Duodenal mucosa (tissue), 2 donors: ENCODE measurements around the gene TLCD3B.
A peak's percentile ranks its signal among the peaks of the same experiment; 100 is the strongest.

Experiments used
- H3K27ac ChIP-seq: one replicate; pipeline ENCODE4 v1.7.0; 2013; ENCODE audit warnings: low read depth, low read length
- H3K27me3 ChIP-seq, 2 donors: one replicate each; pipeline ENCODE4 v1.7.0; 2013; ENCODE audit warnings: low read length in 2 of 2, control low read depth in 1 of 2; ENCODE audit not compliant: insufficient read depth in 2 of 2, control insufficient read depth in 1 of 2
- H3K36me3 ChIP-seq, 2 donors: one replicate each; pipeline ENCODE4 v1.7.0; 2013; ENCODE audit warnings: low read length in 2 of 2, control low read depth in 1 of 2; ENCODE audit not compliant: insufficient read depth in 2 of 2, control insufficient read depth in 1 of 2
- H3K4me1 ChIP-seq, 2 donors: one replicate each; pipeline ENCODE4 v1.7.0; 2013; ENCODE audit warnings: low read length in 2 of 2, control low read depth in 1 of 2; ENCODE audit not compliant: insufficient read depth in 2 of 2, control insufficient read depth in 1 of 2
- H3K4me3 ChIP-seq, 2 donors: one replicate each; pipeline ENCODE4 v1.7.0; 2013; ENCODE audit warnings: low read length in 2 of 2, low read depth in 1 of 2
- H3K9ac ChIP-seq, 2 donors: one replicate each; pipeline ENCODE4 v1.7.0; 2013; ENCODE audit warnings: low read length in 2 of 2, low read depth in 1 of 2
- H3K9me3 ChIP-seq, 2 donors: one replicate each; pipeline ENCODE4 v1.7.0; 2013; ENCODE audit warnings: low read length in 2 of 2, control low read depth in 1 of 2; ENCODE audit not compliant: control insufficient read depth in 1 of 2

TLCD3B gene

GRCh38 chr16:30030841-30031413 is at the start of gene TLCD3B:
TLCD3B (minus strand) TSS chr16:30031271; CDS start chr16:30030527, 744 bp downstream.
- no peaks in the 10 kb centered on the region for H3K36me3 ChIP-seq
- no peak within 1 kb of the TSS for H3K4me3 ChIP-seq
- H3K27ac ChIP-seq: no peak within 1 kb of the TSS
- H3K9me3 ChIP-seq: no peaks in the 10 kb centered on the region
- no peaks in the 10 kb centered on the region for H3K4me1 ChIP-seq
- peaks cover 47% of the 10 kb centered on the region in 2 donors for H3K27me3 ChIP-seq
- H3K9ac ChIP-seq: no peak within 1 kb of the TSS

- no peak overlapping the region for H3K27ac ChIP-seq
- no peak overlapping the region for H3K4me3 ChIP-seq
- H3K4me1 ChIP-seq: peaks cover 26 to 29% of the 10 kb centered on the region in 2 donors
- no peaks in the 10 kb centered on the region for H3K9me3 ChIP-seq
- H3K36me3 ChIP-seq: peaks cover 33 to 63% of the 10 kb centered on the region in 2 donors
- H3K9ac ChIP-seq: no peak overlapping the region
- H3K27me3 ChIP-seq: no peaks in the 10 kb centered on the region
Measured at GRCh38 chr16:30079480-30079879, 48.4 kb upstream of the TLCD3B start.

- peaks cover 27 to 56% of the 10 kb centered on the region in 2 donors for H3K36me3 ChIP-seq
- no peak overlapping the region for H3K27ac ChIP-seq
- H3K4me3 ChIP-seq: no peak overlapping the region
- H3K9me3 ChIP-seq: no peaks in the 10 kb centered on the region
- no peak overlapping the region for H3K9ac ChIP-seq
- H3K27me3 ChIP-seq: no peaks in the 10 kb centered on the region
- peaks cover 26 to 29% of the 10 kb centered on the region in 2 donors for H3K4me1 ChIP-seq
Measured at GRCh38 chr16:30078744-30079143, 47.7 kb upstream of the TLCD3B start.

- H3K9me3 ChIP-seq: no peaks in the 10 kb centered on the region
Measured at GRCh38 chr16:30077656-30078055, 46.6 kb upstream of the TLCD3B start.

GRCh38 chr16:30076276-30076791 is 45.3 kb upstream of the TLCD3B start:
- Histone ChIP-seq H3K36me3 (peaks cover 16 to 47% of the 10 kb centered on the region in 2 donors), H3K27me3 (no peaks in the 10 kb centered on the region), H3K27ac (peak overlapping the region; percentile 83), H3K4me1 (peaks cover 26 to 29% of the 10 kb centered on the region in 2 donors), H3K4me3 (peak overlapping the region; percentile 76 to 94), H3K9me3 (no peaks in the 10 kb centered on the region), H3K9ac (peak overlapping the region; percentile 86 to 94)

More at GRCh38 chr16:30077656-30078055, 46.6 kb upstream of the TLCD3B start:
- Histone ChIP-seq H3K27ac (no peak overlapping the region), H3K4me1 (peaks cover 26 to 29% of the 10 kb centered on the region in 2 donors), H3K27me3 (no peaks in the 10 kb centered on the region), H3K9ac (peak overlapping the region; percentile 38 to 86), H3K4me3 (peak overlapping the region; percentile 76 to 94), H3K36me3 (peaks cover 16 to 45% of the 10 kb centered on the region in 2 donors)

- peak within 1 kb of the TSS; percentile 86 to 94 for H3K9ac ChIP-seq
- no peaks in the 10 kb centered on the region for H3K27me3 ChIP-seq
- H3K4me1 ChIP-seq: peaks cover 22 to 29% of the 10 kb centered on the region in 2 donors
- H3K36me3 ChIP-seq: peaks cover 17 to 47% of the 10 kb centered on the region in 2 donors
- H3K9me3 ChIP-seq: no peaks in the 10 kb centered on the region
- H3K4me3 ChIP-seq: peak within 1 kb of the TSS; percentile 76 to 94
- H3K27ac ChIP-seq: peak within 1 kb of the TSS; percentile 83
Measured at GRCh38 chr16:30075503-30076275, 44.6 kb upstream of the TLCD3B start, which contains the start of gene PPP4C. PPP4C (plus strand) TSS chr16:30075994; CDS start chr16:30076378, 384 bp downstream.

GRCh38 chr16:30070490-30070889 is 39.4 kb upstream of the TLCD3B start:
- Histone ChIP-seq H3K36me3 (peaks cover 33 to 55% of the 10 kb centered on the region in 2 donors), H3K4me3 (no peak overlapping the region), H3K9me3 (no peaks in the 10 kb centered on the region), H3K27ac (no peak overlapping the region), H3K9ac (no peak overlapping the region), H3K27me3 (no peaks in the 10 kb centered on the region), H3K4me1 (peaks cover 22 to 27% of the 10 kb centered on the region in 2 donors)

GRCh38 chr16:30069611-30070462 is 38.8 kb upstream of the TLCD3B start:
- H3K9ac ChIP-seq: no peak overlapping the region
- H3K36me3 ChIP-seq: peaks cover 33 to 55% of the 10 kb centered on the region in 2 donors
- no peaks in the 10 kb centered on the region for H3K27me3 ChIP-seq
- H3K4me3 ChIP-seq: no peak overlapping the region
- no peaks in the 10 kb centered on the region for H3K9me3 ChIP-seq
- no peak overlapping the region for H3K27ac ChIP-seq
- H3K4me1 ChIP-seq: peaks cover 22 to 27% of the 10 kb centered on the region in 2 donors

- H3K4me3 ChIP-seq: no peak overlapping the region
- H3K27me3 ChIP-seq: no peaks in the 10 kb centered on the region
- H3K27ac ChIP-seq: no peak overlapping the region
- peaks cover 33 to 55% of the 10 kb centered on the region in 2 donors for H3K36me3 ChIP-seq
- no peak overlapping the region for H3K9ac ChIP-seq
- H3K9me3 ChIP-seq: no peaks in the 10 kb centered on the region
- peaks cover 28 to 33% of the 10 kb centered on the region in 2 donors for H3K4me1 ChIP-seq
Measured at GRCh38 chr16:30068750-30069610, 37.9 kb upstream of the TLCD3B start.
